Measurements from ENCODE around the gene ERBB2.

Gene ERBB2

GRCh38 chr17:39666231-39666600 is 33.6 kb upstream of the ERBB2 start:
- DNase-seq, result no peak

GRCh38 chr17:39666601-39667261 is 33.1 kb upstream of the ERBB2 start:
- DNase-seq, result no peak

- DNase-seq, result no peak
Measured at GRCh38 chr17:39667262-39667944, 32.5 kb upstream of the ERBB2 start.

- DNase-seq, result peak in 1 of 2 donors; percentile 9
Measured at GRCh38 chr17:39667945-39668924, 31.6 kb upstream of the ERBB2 start, which contains the start of gene PNMT. Gene PNMT (plus strand): TSS chr17:39668453. CDS start chr17:39668476, 23 bp downstream.

GRCh38 chr17:39669897-39670735 is 29.7 kb upstream of the ERBB2 start:
- no peak for DNase-seq

GRCh38 chr17:39670746-39671145 is 29.1 kb upstream of the ERBB2 start:
- no peak for DNase-seq

- no peak for DNase-seq
Measured at GRCh38 chr17:39671651-39672521, 28.0 kb upstream of the ERBB2 start.

- no peak for DNase-seq
Measured at GRCh38 chr17:39672522-39673334, 27.1 kb upstream of the ERBB2 start.

GRCh38 chr17:39673335-39674081 is 26.4 kb upstream of the ERBB2 start:
- DNase-seq, result no peak

GRCh38 chr17:39674179-39674578 is 25.7 kb upstream of the ERBB2 start:
- no peak for DNase-seq

GRCh38 chr17:39674702-39675389 is 25.0 kb upstream of the ERBB2 start:
- DNase-seq, result no peak

- DNase-seq, result no peak
Measured at GRCh38 chr17:39675390-39676082, 24.3 kb upstream of the ERBB2 start.

- DNase-seq, result no peak
Measured at GRCh38 chr17:39676198-39676819, 23.6 kb upstream of the ERBB2 start.

- no peak for DNase-seq
Measured at GRCh38 chr17:39677072-39677471, 22.8 kb upstream of the ERBB2 start.

- DNase-seq, result no peak
Measured at GRCh38 chr17:39677542-39678339, 22.1 kb upstream of the ERBB2 start.

GRCh38 chr17:39678340-39679116 is 21.3 kb upstream of the ERBB2 start:
- no peak for DNase-seq
